Measurements from ENCODE around the gene EPHB2. TPM values are rescaled to one million over a fixed set of nuclear protein-coding genes. Genes with fewer than 3 reads are reported as not detected.
"Not testable (repeated sequence)": the region's sequence is repeated elsewhere in the genome, so short reads cannot be mapped to it uniquely, and the experiment has no call there.

EPHB2 gene
- total RNA-seq, 1 experiment from 2014 or later: 39.3 TPM

GRCh38 chr1:22691031-22691753, 19.4 kb upstream of the EPHB2 start:
- DNase-seq (ENCODE audit: low spot score): no peak

DNA sequence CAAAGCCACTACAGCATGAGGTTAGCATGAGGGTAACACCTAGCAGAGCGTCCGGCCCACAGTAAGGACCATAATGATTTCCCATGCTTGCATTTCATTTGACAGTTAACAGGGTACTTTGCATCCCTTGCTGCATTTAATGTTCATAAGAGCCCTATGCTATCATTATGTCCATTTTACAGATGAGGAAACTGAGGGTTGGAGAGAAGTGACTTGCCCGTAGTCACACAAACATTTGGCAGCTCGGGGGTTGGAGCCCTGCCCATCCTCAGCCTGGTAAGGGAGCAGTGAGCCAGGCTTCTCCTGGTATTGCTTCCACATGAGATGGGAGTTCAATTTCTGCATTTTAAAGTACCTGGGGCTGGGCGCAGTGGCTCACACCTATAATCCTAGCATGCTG, 16.5 kb upstream of the EPHB2 start:
- DNase-seq (ENCODE audit: low spot score): no peak

GRCh38 chr1:22696610-22697009, 14.0 kb upstream of the EPHB2 start:
- DNase-seq (ENCODE audit: low spot score): no peak

- no peak for DNase-seq (ENCODE audit: low spot score)
Measured at GRCh38 chr1:22697980-22698379, 12.7 kb upstream of the EPHB2 start.

- no peak for DNase-seq (ENCODE audit: low spot score)
Measured at GRCh38 chr1:22699681-22700520, 10.7 kb upstream of the EPHB2 start.

DNA sequence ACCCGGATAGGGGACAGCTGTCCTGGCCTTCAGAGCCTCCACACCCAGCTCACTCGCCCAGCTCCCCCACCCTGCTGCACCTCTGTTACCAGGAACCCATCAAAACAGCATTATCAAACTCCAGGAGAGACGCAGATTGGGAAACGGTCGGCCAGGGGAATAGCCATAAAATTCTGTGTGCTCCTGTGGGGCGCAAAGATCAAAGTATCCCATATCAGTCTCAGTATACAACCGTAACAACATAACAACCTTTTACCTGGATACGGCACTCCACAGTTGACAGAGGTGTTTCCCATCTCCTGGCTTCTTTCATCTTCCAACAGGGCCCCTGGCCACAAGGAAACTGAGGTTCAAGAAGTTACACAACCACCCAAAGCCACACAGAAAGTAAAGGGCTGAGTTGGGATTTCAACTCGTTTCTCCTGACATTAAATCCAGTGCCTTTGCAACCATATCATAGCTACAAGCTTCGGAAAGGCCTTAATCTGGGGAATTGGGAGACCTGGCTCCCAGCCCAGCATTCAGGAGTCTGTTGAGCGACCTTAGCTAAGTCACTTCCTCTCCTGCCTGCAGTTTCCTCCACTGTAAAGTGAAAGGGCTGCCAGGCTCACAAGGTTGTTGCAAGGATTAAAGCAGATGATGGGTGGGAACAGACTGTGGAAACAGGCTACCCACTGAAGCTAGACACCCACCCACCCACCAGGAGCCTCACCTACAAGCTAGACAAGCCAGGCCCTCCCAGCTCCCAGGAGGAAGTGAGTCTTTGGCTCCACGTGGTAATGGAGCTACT, 8.1 kb upstream of the EPHB2 start:
- DNase-seq (ENCODE audit: low spot score): no peak

DNA sequence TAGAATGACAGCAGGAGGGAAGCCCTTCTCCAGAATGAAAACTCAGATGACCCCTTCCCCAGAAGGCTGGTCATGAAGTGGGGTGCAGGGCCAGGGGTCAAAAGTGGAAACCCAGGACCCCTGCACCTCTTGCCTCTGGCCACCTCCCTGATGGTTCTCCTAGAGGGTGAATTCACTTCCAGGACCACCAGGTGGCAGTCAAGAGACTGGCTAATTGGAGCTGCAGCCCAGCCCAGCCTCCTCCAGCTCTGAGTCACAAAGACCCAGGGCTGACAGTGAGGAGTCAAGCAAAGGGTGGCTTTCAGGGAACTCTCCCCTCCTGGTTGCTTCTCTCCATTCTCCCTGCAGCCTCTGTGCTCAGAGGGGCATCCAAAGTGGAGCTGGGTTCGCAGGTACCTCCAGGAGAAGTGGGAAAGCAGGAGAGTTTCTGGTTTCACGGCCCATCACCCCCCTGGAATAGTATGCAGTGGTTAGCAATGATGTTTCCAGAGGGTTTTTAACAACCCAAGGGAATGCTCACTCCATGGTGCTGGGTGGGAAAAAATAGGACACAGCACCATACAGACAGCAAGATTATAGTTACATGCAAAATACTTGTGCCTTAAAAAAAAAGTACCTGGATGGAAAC, 6.1 kb upstream of the EPHB2 start:
- DNase-seq (ENCODE audit: low spot score): peak; percentile 63

DNA sequence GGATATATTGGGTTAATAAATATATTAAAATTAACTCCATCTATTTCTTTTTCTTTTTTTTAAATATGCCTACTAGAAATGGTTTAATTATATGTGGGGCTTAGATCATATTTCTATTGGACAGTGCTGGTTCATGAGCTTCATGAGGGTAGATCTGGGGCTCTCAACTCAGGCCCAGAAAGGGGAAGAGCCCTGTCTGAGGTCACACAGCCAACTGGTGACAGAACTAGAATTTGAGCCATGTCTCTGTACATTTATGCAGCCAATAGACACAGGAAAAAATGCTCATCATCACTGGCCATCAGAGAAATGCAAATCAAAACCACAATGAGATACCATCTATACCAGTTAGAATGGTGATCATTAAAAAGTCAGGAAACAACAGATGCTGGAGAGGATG, 5.1 kb upstream of the EPHB2 start:
- DNase-seq (ENCODE audit: low spot score): no peak

- not testable (repeated sequence) for DNase-seq (ENCODE audit: low spot score)
Measured at GRCh38 chr1:22706100-22706499, 4.5 kb upstream of the EPHB2 start.

GRCh38 chr1:22708777-22709176, 1.9 kb upstream of the EPHB2 start:
- no peak for DNase-seq (ENCODE audit: low spot score)

GRCh38 chr1:22709227-22709626, 1.4 kb upstream of the EPHB2 start:
- DNase-seq (ENCODE audit: low spot score): no peak

- DNase-seq (ENCODE audit: low spot score): no peak
Measured at GRCh38 chr1:22709891-22710700, 543 bp upstream of the EPHB2 start.

GRCh38 chr1:22711071-22711470, 432 bp downstream of the EPHB2 start:
- DNase-seq (ENCODE audit: low spot score): no peak

DNA sequence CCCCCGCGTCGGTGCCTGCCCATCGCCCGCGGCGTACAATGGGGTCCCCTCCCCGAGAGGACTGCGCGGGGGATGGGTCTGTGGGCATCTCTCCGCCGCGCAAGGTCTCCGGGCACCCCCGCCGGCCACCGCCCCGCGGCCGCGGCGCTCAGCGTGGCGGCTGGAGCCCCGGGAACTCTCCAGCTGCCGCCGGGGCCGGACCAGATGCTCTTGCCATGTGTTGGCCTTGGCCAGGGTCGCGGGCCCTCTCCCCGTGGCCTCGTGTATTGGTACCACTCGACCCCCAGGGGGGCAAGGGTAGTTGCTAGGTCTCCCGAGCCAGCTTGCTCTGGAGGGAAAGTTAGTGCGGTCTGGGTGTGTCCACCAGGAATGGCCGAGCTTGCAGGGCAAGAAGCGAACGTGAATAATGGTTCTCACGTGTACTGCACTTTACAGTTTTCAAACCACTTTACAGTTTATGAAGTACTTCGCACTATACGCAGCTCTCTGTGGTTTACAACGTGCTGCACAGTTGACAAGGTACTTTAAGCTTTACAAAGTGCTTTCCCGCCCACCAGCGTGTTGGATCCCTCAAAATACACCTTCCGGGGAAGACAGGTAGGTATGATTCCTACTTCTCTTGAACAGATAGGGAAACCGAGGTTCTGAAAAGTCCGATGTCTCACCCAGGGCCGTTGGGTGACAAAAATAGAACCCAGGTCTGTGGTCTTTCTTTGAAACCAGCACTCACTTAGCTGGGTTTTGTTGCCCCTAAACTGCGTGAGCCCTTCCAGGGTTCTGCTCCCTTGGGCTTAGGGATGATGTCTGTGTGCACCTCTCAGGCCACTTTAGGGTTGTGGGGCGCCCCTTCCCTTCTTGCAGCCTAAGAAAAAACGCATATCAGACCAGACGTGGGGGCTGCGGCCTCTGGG, 1.2 kb downstream of the EPHB2 start:
- peak; percentile 29 for DNase-seq (ENCODE audit: low spot score)

DNA sequence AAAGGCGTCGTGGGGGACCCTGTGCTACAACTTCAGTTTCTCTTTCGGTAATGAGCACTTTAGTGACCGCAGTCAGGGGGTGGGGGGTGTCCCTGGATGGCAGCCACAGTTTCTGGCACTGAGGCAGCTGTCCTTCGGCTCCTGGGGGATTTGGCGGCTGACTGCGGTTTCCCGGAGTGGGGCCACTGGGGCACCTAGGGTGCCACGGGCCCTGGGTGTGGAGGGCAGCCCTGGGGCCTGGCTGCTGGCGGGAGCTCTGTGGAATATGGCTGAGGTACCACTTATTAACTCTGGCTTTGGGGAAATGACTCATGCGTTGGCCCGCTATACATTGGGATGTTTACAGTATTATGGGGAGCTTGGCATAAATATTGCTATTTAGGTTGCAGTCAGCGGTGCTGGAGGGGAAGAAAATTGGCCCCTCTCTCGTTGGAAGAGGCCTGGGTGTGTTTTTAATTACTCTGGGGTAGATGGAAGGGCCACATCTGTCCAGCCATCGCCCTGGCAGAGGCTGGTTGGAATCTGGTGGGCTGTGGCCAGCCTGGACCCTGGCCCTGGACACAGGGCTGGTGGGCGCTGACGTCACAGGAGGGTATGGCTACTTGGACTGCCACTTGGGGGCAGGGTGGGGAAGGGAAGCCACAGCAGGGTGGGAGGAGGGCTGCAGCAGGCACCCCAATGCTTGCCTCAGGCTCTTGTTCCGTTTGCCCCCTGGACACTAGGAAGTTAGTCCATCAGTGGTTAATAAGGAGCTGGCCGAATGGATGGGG, 2.0 kb downstream of the EPHB2 start:
- DNase-seq (ENCODE audit: low spot score): peak; percentile 31

DNA sequence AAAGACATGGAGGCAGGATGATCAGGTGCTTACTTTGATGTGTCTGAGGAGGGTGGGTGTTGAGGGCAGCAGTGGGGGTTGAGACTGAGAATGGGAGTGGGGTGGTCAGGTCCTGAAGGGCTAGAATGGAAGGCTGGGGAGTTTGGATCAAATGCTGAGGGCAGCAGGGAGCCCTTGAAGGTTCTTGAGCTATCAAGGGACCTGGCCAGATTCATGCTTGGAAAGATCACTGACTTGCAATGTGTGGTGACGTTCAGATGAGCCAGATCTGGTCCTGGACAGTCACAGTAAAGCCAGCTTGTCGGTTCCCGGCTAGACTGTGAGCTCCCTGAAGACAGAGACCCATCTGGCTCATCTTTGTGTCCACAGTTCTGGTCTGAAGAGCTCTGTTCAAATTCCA, 3.8 kb downstream of the EPHB2 start:
- no peak for DNase-seq (ENCODE audit: low spot score)

GRCh38 chr1:22717037-22717760, 6.6 kb downstream of the EPHB2 start:
- DNase-seq (ENCODE audit: low spot score): no peak

GRCh38 chr1:22721122-22721873, 10.7 kb downstream of the EPHB2 start:
- no peak for DNase-seq (ENCODE audit: low spot score)

All from A172 (cell line).